NB4 (cell line): ENCODE data around the gene GTF2A1L.

ENCODE experiments used
- DNase-seq: peaks from one replicate; pipeline ENCODE4 v3.0.0; 2010; ENCODE audit warnings: low read depth
- H3K4me3 ChIP-seq: one replicate; pipeline ENCODE4 v1.5.1; 2011; ENCODE audit warnings: mild to moderate bottlenecking, low read depth, low read length, moderate library complexity
- CTCF ChIP-seq: IDR thresholded peaks from one replicate; pipeline ENCODE4 v1.5.1; 2012; ENCODE audit warnings: low read depth, low read length
- MAX ChIP-seq: IDR thresholded peaks from 2 replicates; pipeline ENCODE4 v1.6.1; 2011; ENCODE audit warnings: low read depth, low read length
- MYC ChIP-seq: IDR thresholded peaks from 2 replicates; pipeline ENCODE4 v1.6.1; 2011; ENCODE audit warnings: low read depth, low read length
- POLR2A ChIP-seq: IDR thresholded peaks from 2 replicates; pipeline ENCODE4 v1.6.1; 2011; ENCODE audit warnings: mild to moderate bottlenecking; ENCODE audit not compliant: insufficient read length; ENCODE audit errors: extremely low read depth

GTF2A1L gene

GRCh38 chr2:48727560-48727959 lies 109.9 kb downstream of the GTF2A1L start:
- no peak overlapping the region for H3K4me3 ChIP-seq
- DNase-seq, result no peak
- TF ChIP-seq CTCF, result no peak
- no peak for TF ChIP-seq MAX
- TF ChIP-seq MYC, result no peak
- no peak for TF ChIP-seq POLR2A

DNA sequence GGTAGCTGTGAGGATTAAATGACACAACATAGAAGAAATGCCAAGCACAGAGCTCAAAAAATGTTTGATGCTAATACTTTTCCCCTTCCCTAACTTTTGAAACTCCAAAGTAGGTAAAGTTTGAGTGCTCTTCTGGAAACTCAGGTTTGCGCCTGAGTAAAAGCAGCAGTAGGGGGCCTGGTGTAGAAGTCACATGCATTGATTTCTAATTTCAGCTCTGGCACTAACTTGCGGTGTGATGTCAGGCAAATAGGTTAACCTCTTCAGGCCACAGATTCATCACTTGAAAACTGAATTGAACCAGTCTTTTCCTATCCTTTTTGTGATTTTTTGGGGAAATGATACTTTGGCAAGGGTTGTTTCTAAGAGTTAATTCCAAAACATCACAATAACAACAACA lies 110.6 kb downstream of the GTF2A1L start:
- H3K4me3 ChIP-seq, result no peak overlapping the region
- no peak for TF ChIP-seq MYC
- no peak for TF ChIP-seq CTCF
- TF ChIP-seq MAX, result no peak
- TF ChIP-seq POLR2A, result no peak
- DNase-seq, result no peak

- no peak for TF ChIP-seq MYC
- H3K4me3 ChIP-seq, result no peak overlapping the region
- no peak for DNase-seq
Observed at GRCh38 chr2:48728840-48729239, 111.2 kb downstream of the GTF2A1L start.
